ENCODE results near the gene PAK6. TPM values are rescaled to one million over a fixed set of nuclear protein-coding genes. Genes with fewer than 3 reads are reported as not detected.

The PAK6 gene
- polyA plus RNA-seq, 1 donor (not counting 4 experiments of a cell fraction or from before 2014, with no cell fraction given): 11.5 TPM

GRCh38 chr15:40243126-40243810, 4.4 kb downstream of the PAK6 start:
- no peak for DNase-seq (ENCODE audit: low read depth, low spot score)
- TF ChIP-seq EZH2 (IDR thresholded peaks at IDR 0.05; ENCODE audit: low read length) (no peak), CTCF (optimal IDR thresholded peaks at IDR 0.05 in 1 of 3, IDR thresholded peaks at IDR 0.05 in 1 of 3, conservative IDR thresholded peaks at IDR 0.05 in 1 of 3; ENCODE audit: extremely low read depth in 1 of 3, insufficient read depth in 2 of 3, low read length in 3 of 3) (peak in 1 of 3 experiments; percentile 11)
- Histone ChIP-seq H3K79me2 (ENCODE audit: control insufficient read depth, insufficient read depth, low read length) (peaks cover 13% of the 10 kb centered on the region), H3K27me3 (ENCODE audit: control insufficient read depth, extremely low read depth, insufficient read depth, low read length) (no peaks in the 10 kb centered on the region), H3K9ac (ENCODE audit: control insufficient read depth, extremely low read depth, insufficient read depth, low read length) (no peak overlapping the region), H3K9me1 (ENCODE audit: control insufficient read depth, extremely low read depth, insufficient read depth, low read length) (peaks cover 8% of the 10 kb centered on the region), H3K27ac (ENCODE audit: control insufficient read depth, insufficient read depth, low read length) (no peak overlapping the region), H3K4me3 (ENCODE audit: control insufficient read depth in 2 of 3, extremely low read depth in 1 of 3, insufficient read depth in 2 of 3, low read depth in 1 of 3, low read length in 3 of 3) (no peak overlapping the region), H2AFZ (ENCODE audit: control insufficient read depth, low read length) (no peak overlapping the region), H3K4me2 (ENCODE audit: control insufficient read depth, extremely low read depth, insufficient read depth, low read depth, low read length) (peak overlapping the region; percentile 22), H4K20me1 (ENCODE audit: control insufficient read depth, extremely low read depth, insufficient read depth, low read length) (no peaks in the 10 kb centered on the region), H3K9me3 (ENCODE audit: control insufficient read depth, low read depth, low read length) (no peaks in the 10 kb centered on the region), H3K36me3 (ENCODE audit: control insufficient read depth in 2 of 2, extremely low read depth in 1 of 2, insufficient read depth in 2 of 2, low read length in 2 of 2) (peaks cover 5% of the 10 kb centered on the region in 2 experiments), H3K4me1 (ENCODE audit: control insufficient read depth, extremely low read depth, insufficient read depth, low read length) (peaks cover 77% of the 10 kb centered on the region)
- FAIRE-seq: peak; percentile 92
- dilution Hi-C loops (cut with MboI; ENCODE audit: extremely low pct_ligation_motif_present, low sequenced_read_pairs): no loop called here

- FAIRE-seq (peak; percentile 9), DNase-seq (ENCODE audit: low read depth, low spot score) (no peak)
- H3K4me3 ChIP-seq (ENCODE audit: control insufficient read depth in 2 of 3, extremely low read depth in 1 of 3, insufficient read depth in 2 of 3, low read depth in 1 of 3, low read length in 3 of 3): no peak overlapping the region
- H3K4me2 ChIP-seq (ENCODE audit: control insufficient read depth, extremely low read depth, insufficient read depth, low read depth, low read length): peak overlapping the region; percentile 61
- H3K4me1 ChIP-seq (ENCODE audit: control insufficient read depth, extremely low read depth, insufficient read depth, low read length): peaks cover 78% of the 10 kb centered on the region
- no peak overlapping the region for H3K9ac ChIP-seq (ENCODE audit: control insufficient read depth, extremely low read depth, insufficient read depth, low read length)
- peaks cover 13% of the 10 kb centered on the region for H3K79me2 ChIP-seq (ENCODE audit: control insufficient read depth, insufficient read depth, low read length)
- no peaks in the 10 kb centered on the region for H3K9me3 ChIP-seq (ENCODE audit: control insufficient read depth, low read depth, low read length)
- no peak overlapping the region for H3K27ac ChIP-seq (ENCODE audit: control insufficient read depth, insufficient read depth, low read length)
- peaks cover 8% of the 10 kb centered on the region for H3K9me1 ChIP-seq (ENCODE audit: control insufficient read depth, extremely low read depth, insufficient read depth, low read length)
- TF ChIP-seq EZH2 (IDR thresholded peaks at IDR 0.05; ENCODE audit: low read length) (no peak), CTCF (optimal IDR thresholded peaks at IDR 0.05 in 1 of 3, IDR thresholded peaks at IDR 0.05 in 1 of 3, conservative IDR thresholded peaks at IDR 0.05 in 1 of 3; ENCODE audit: extremely low read depth in 1 of 3, insufficient read depth in 2 of 3, low read length in 3 of 3) (no peak)
- peaks cover 4% of the 10 kb centered on the region for H4K20me1 ChIP-seq (ENCODE audit: control insufficient read depth, extremely low read depth, insufficient read depth, low read length)
- no peaks in the 10 kb centered on the region for H3K27me3 ChIP-seq (ENCODE audit: control insufficient read depth, extremely low read depth, insufficient read depth, low read length)
- no peak overlapping the region for H2AFZ ChIP-seq (ENCODE audit: control insufficient read depth, low read length)
- peaks cover 5 to 9% of the 10 kb centered on the region in 2 experiments for H3K36me3 ChIP-seq (ENCODE audit: control insufficient read depth in 2 of 2, extremely low read depth in 1 of 2, insufficient read depth in 2 of 2, low read length in 2 of 2)
- dilution Hi-C loops (cut with MboI; ENCODE audit: extremely low pct_ligation_motif_present, low sequenced_read_pairs): no loop called here
Measured at GRCh38 chr15:40244961-40245523, 6.2 kb downstream of the PAK6 start.

Measured in keratinocyte (primary cell).